ENCODE results near the gene HDAC4. TPM values are rescaled to one million over a fixed set of nuclear protein-coding genes. Genes with fewer than 3 reads are reported as not detected.

Gene HDAC4
- total RNA-seq, 2 experiments from 2014 or later: 25.2 to 65.1 TPM

GRCh38 chr2:239149501-239149900 is 251.3 kb downstream of the HDAC4 start:
- H3K27ac Mint-ChIP-seq: no peak overlapping the region
- H3K4me3 Mint-ChIP-seq: no peak overlapping the region
- H3K27me3 Mint-ChIP-seq: no peaks in the 10 kb centered on the region
- CTCF ChIA-PET: no interaction called here
- ATAC-seq (no peak), DNase-seq (no peak)
- H3K9me3 Mint-ChIP-seq (ENCODE audit: low read depth): peaks cover 3% of the 10 kb centered on the region
- peaks cover 41% of the 10 kb centered on the region for H3K36me3 Mint-ChIP-seq
- peaks cover 38% of the 10 kb centered on the region for H3K4me1 Mint-ChIP-seq

GRCh38 chr2:239148495-239149200 is 252.2 kb downstream of the HDAC4 start:
- DNase-seq: no peak
- Mint-ChIP-seq H3K4me3 (no peak overlapping the region), H3K4me1 (peaks cover 36% of the 10 kb centered on the region), H3K27me3 (no peaks in the 10 kb centered on the region), H3K9me3 (ENCODE audit: low read depth) (peaks cover 3% of the 10 kb centered on the region), H3K36me3 (peaks cover 36% of the 10 kb centered on the region), H3K27ac (no peak overlapping the region)
- CTCF ChIA-PET: no interaction called here
- ATAC-seq: no peak

GRCh38 chr2:239147376-239147775 is 253.4 kb downstream of the HDAC4 start:
- H3K27ac Mint-ChIP-seq: no peak overlapping the region
- no peak overlapping the region for H3K4me3 Mint-ChIP-seq
- ATAC-seq: no peak
- peaks cover 3% of the 10 kb centered on the region for H3K9me3 Mint-ChIP-seq (ENCODE audit: low read depth)
- no peak for DNase-seq
- peaks cover 32% of the 10 kb centered on the region for H3K36me3 Mint-ChIP-seq
- no peaks in the 10 kb centered on the region for H3K27me3 Mint-ChIP-seq
- peaks cover 35% of the 10 kb centered on the region for H3K4me1 Mint-ChIP-seq
- CTCF ChIA-PET: no interaction called here

- Mint-ChIP-seq H3K9me3 (ENCODE audit: low read depth) (peaks cover 3% of the 10 kb centered on the region), H3K4me3 (no peak overlapping the region), H3K27me3 (no peaks in the 10 kb centered on the region), H3K36me3 (peaks cover 26% of the 10 kb centered on the region), H3K27ac (no peak overlapping the region), H3K4me1 (peaks cover 30% of the 10 kb centered on the region)
- ATAC-seq: no peak
- DNase-seq: no peak
- CTCF ChIA-PET: no interaction called here
Observed at GRCh38 chr2:239146741-239147181, 254.1 kb downstream of the HDAC4 start.

GRCh38 chr2:239146011-239146641 is 254.7 kb downstream of the HDAC4 start:
- peaks cover 3% of the 10 kb centered on the region for H3K9me3 Mint-ChIP-seq (ENCODE audit: low read depth)
- peaks cover 24% of the 10 kb centered on the region for H3K4me1 Mint-ChIP-seq
- CTCF ChIA-PET: no interaction called here
- DNase-seq (no peak), ATAC-seq (no peak)
- peaks cover 21% of the 10 kb centered on the region for H3K36me3 Mint-ChIP-seq
- H3K27ac Mint-ChIP-seq: no peak overlapping the region
- H3K4me3 Mint-ChIP-seq: no peak overlapping the region
- no peaks in the 10 kb centered on the region for H3K27me3 Mint-ChIP-seq

GRCh38 chr2:239145601-239146000 is 255.2 kb downstream of the HDAC4 start:
- Mint-ChIP-seq H3K27me3 (no peaks in the 10 kb centered on the region), H3K36me3 (peaks cover 16% of the 10 kb centered on the region)
- CTCF ChIA-PET: interaction anchor here (2.2 kb wide), 1 partner anchor 121 kb away, joined by 12 read pairs; no protein-coding TSS in a partner anchor

GRCh38 chr2:239145106-239145505 is 255.7 kb downstream of the HDAC4 start:
- CTCF ChIA-PET: interaction anchor here (0.5 to 2.2 kb wide), 2 partner anchors 25 to 121 kb away, joined by 3 to 12 read pairs; no protein-coding TSS in a partner anchor
- peaks cover 13% of the 10 kb centered on the region for H3K36me3 Mint-ChIP-seq
- DNase-seq (no peak), ATAC-seq (no peak)
- peaks cover 16% of the 10 kb centered on the region for H3K4me1 Mint-ChIP-seq
- H3K4me3 Mint-ChIP-seq: no peak overlapping the region
- H3K27me3 Mint-ChIP-seq: no peaks in the 10 kb centered on the region
- H3K27ac Mint-ChIP-seq: no peak overlapping the region
- H3K9me3 Mint-ChIP-seq (ENCODE audit: low read depth): peaks cover under 1% of the 10 kb centered on the region

More at GRCh38 chr2:239145601-239146000, 255.2 kb downstream of the HDAC4 start:
- DNase-seq (no peak), ATAC-seq (no peak)
- H3K9me3 Mint-ChIP-seq (ENCODE audit: low read depth): peaks cover 3% of the 10 kb centered on the region
- H3K4me1 Mint-ChIP-seq: peaks cover 19% of the 10 kb centered on the region
- H3K27ac Mint-ChIP-seq: no peak overlapping the region
- H3K4me3 Mint-ChIP-seq: no peak overlapping the region

- H3K9me3 Mint-ChIP-seq (ENCODE audit: low read depth): no peaks in the 10 kb centered on the region
Observed at GRCh38 chr2:239144713-239144999, 256.2 kb downstream of the HDAC4 start.

GRCh38 chr2:239143858-239144712 is 256.7 kb downstream of the HDAC4 start:
- peaks cover 13% of the 10 kb centered on the region for H3K36me3 Mint-ChIP-seq
- no peak overlapping the region for H3K4me3 Mint-ChIP-seq
- H3K27me3 Mint-ChIP-seq: no peaks in the 10 kb centered on the region
- H3K4me1 Mint-ChIP-seq: peaks cover 17% of the 10 kb centered on the region
- DNase-seq (peak; percentile 45), ATAC-seq (peak; percentile 45)
- H3K9me3 Mint-ChIP-seq (ENCODE audit: low read depth): no peaks in the 10 kb centered on the region
- no peak overlapping the region for H3K27ac Mint-ChIP-seq
- CTCF ChIA-PET: interaction anchor here (0.7 to 2.2 kb wide), 6 partner anchors 9 to 122 kb away, joined by 3 to 12 read pairs (median 3); no protein-coding TSS in a partner anchor

More at GRCh38 chr2:239144713-239144999, 256.2 kb downstream of the HDAC4 start:
- no peak for DNase-seq
- peaks cover 15% of the 10 kb centered on the region for H3K4me1 Mint-ChIP-seq
- no peak overlapping the region for H3K4me3 Mint-ChIP-seq
- no peaks in the 10 kb centered on the region for H3K27me3 Mint-ChIP-seq
- no peak for ATAC-seq
- no peak overlapping the region for H3K27ac Mint-ChIP-seq
- H3K36me3 Mint-ChIP-seq: peaks cover 12% of the 10 kb centered on the region
- CTCF ChIA-PET: interaction anchor here (0.5 to 2.2 kb wide), 3 partner anchors 24 to 122 kb away, joined by 3 to 12 read pairs (median 3); no protein-coding TSS in a partner anchor

GRCh38 chr2:239142806-239143205 is 258.0 kb downstream of the HDAC4 start:
- Mint-ChIP-seq H3K9me3 (ENCODE audit: low read depth) (no peaks in the 10 kb centered on the region), H3K4me1 (peaks cover 29% of the 10 kb centered on the region), H3K4me3 (no peak overlapping the region), H3K27ac (no peak overlapping the region), H3K27me3 (no peaks in the 10 kb centered on the region), H3K36me3 (peaks cover 15% of the 10 kb centered on the region)
- no peak for DNase-seq
- CTCF ChIA-PET: interaction anchor here (1.3 kb wide), 2 partner anchors 72 to 112 kb away, joined by 3 read pairs; no protein-coding TSS in a partner anchor
- no peak for ATAC-seq

GRCh38 chr2:239142296-239142695 is 258.5 kb downstream of the HDAC4 start:
- DNase-seq: no peak
- H3K4me1 Mint-ChIP-seq: peaks cover 31% of the 10 kb centered on the region
- CTCF ChIA-PET: interaction anchor here (0.6 kb wide), 1 partner anchor 785 kb away, joined by 3 read pairs; no protein-coding TSS in a partner anchor

GRCh38 chr2:239141021-239141760 is 259.6 kb downstream of the HDAC4 start:
- ATAC-seq: no peak
- no peak for DNase-seq
- Mint-ChIP-seq H3K9me3 (ENCODE audit: low read depth) (no peaks in the 10 kb centered on the region), H3K4me1 (peaks cover 25% of the 10 kb centered on the region), H3K4me3 (no peak overlapping the region), H3K27ac (no peak overlapping the region), H3K27me3 (no peaks in the 10 kb centered on the region), H3K36me3 (peaks cover 20% of the 10 kb centered on the region)
- CTCF ChIA-PET: interaction anchor here (0.6 kb wide), 1 partner anchor 552 kb away, joined by 3 read pairs; no protein-coding TSS in a partner anchor

More at GRCh38 chr2:239142296-239142695, 258.5 kb downstream of the HDAC4 start:
- H3K9me3 Mint-ChIP-seq (ENCODE audit: low read depth): no peaks in the 10 kb centered on the region
- H3K27me3 Mint-ChIP-seq: no peaks in the 10 kb centered on the region
- no peak overlapping the region for H3K4me3 Mint-ChIP-seq
- no peak for ATAC-seq
- peaks cover 17% of the 10 kb centered on the region for H3K36me3 Mint-ChIP-seq
- no peak overlapping the region for H3K27ac Mint-ChIP-seq

Measured in activated CD8-positive, alpha-beta memory T cell treated with anti-CD3 and anti-CD28 coated beads, Interleukin-2, amount 10 ng/mL, durations not matched to agents 7 days and 5 days (primary cell).